Glutamatergic neuron (in vitro differentiated cells): Measurements from ENCODE around the gene TOPBP1. TPM values are rescaled to one million over a fixed set of nuclear protein-coding genes. Genes with fewer than 3 reads are reported as not detected.
"Not testable (repeated sequence)": the region's sequence is repeated elsewhere in the genome, so short reads cannot be mapped to it uniquely, and the experiment has no call there.

Source experiments
- DNase-seq: peaks from one replicate; pipeline ENCODE4 v3.0.0; 2022
- H3K27ac Mint-ChIP-seq: one replicate; pipeline ENCODE4 v1.8.0; 2020; ENCODE audit warnings: mild to moderate bottlenecking, mixed read lengths, inconsistent platforms; ENCODE audit not compliant: unreplicated experiment
- H3K27me3 Mint-ChIP-seq: one replicate; pipeline ENCODE4 v1.8.0; 2020; ENCODE audit warnings: mild to moderate bottlenecking, moderate library complexity, mixed read lengths, inconsistent platforms; ENCODE audit not compliant: unreplicated experiment
- H3K36me3 Mint-ChIP-seq: one replicate; pipeline ENCODE4 v1.8.0; 2020; ENCODE audit warnings: mild to moderate bottlenecking, mixed read lengths, inconsistent platforms; ENCODE audit not compliant: unreplicated experiment
- H3K4me1 Mint-ChIP-seq: one replicate; pipeline ENCODE4 v1.8.0; 2020; ENCODE audit warnings: mild to moderate bottlenecking, low read depth, mixed read lengths, inconsistent platforms; ENCODE audit not compliant: unreplicated experiment
- H3K4me3 Mint-ChIP-seq: one replicate; pipeline ENCODE4 v1.8.0; 2020; ENCODE audit warnings: mild to moderate bottlenecking, mixed read lengths, inconsistent platforms; ENCODE audit not compliant: unreplicated experiment
- H3K9me3 Mint-ChIP-seq: one replicate; pipeline ENCODE4 v1.8.0; 2020; ENCODE audit warnings: mild to moderate bottlenecking, moderate library complexity, mixed read lengths, inconsistent platforms; ENCODE audit not compliant: unreplicated experiment
- CTCF ChIP-seq: fragments of 200-600 bp; sonication (generic); IDR thresholded peaks from one replicate; pipeline ENCODE4 v1.5.0; 2021; ENCODE audit not compliant: partially characterized antibody, unreplicated experiment
- total RNA-seq: library from RNA; stranded (reverse); fragmentation: NEBNext Ultra II Directional; extraction: Animal tissue kit (Norgen Biotek cat#: 25700); gene quantifications from one replicate; pipeline ENCODE4 v1.2.1, GENCODE V29; 2021; ENCODE audit not compliant: unreplicated experiment

Gene TOPBP1
- total RNA-seq, 1 donor from 2014 or later, result 33.9 TPM

- DNase-seq, result no peak
- no peak overlapping the region for H3K4me3 Mint-ChIP-seq
- peaks cover 2% of the 10 kb centered on the region for H3K27me3 Mint-ChIP-seq
- no peaks in the 10 kb centered on the region for H3K4me1 Mint-ChIP-seq
- H3K9me3 Mint-ChIP-seq, result peaks cover 3% of the 10 kb centered on the region
- TF ChIP-seq CTCF, result no peak
- H3K27ac Mint-ChIP-seq, result no peak overlapping the region
- no peaks in the 10 kb centered on the region for H3K36me3 Mint-ChIP-seq
Observed at GRCh38 chr3:133568294-133569014, 93.3 kb downstream of the TOPBP1 start.

- no peak overlapping the region for H3K4me3 Mint-ChIP-seq
- TF ChIP-seq CTCF, result no peak
- no peaks in the 10 kb centered on the region for H3K4me1 Mint-ChIP-seq
- H3K27ac Mint-ChIP-seq, result no peak overlapping the region
- no peak for DNase-seq
- H3K27me3 Mint-ChIP-seq, result no peaks in the 10 kb centered on the region
- H3K36me3 Mint-ChIP-seq, result peaks cover under 1% of the 10 kb centered on the region
- H3K9me3 Mint-ChIP-seq, result peaks cover 2% of the 10 kb centered on the region
Observed at GRCh38 chr3:133563816-133564215, 97.9 kb downstream of the TOPBP1 start.

GRCh38 chr3:133563186-133563591 is 98.6 kb downstream of the TOPBP1 start:
- no peak for TF ChIP-seq CTCF
- Mint-ChIP-seq H3K4me3 (no peak overlapping the region), H3K27ac (no peak overlapping the region), H3K9me3 (peaks cover 2% of the 10 kb centered on the region), H3K27me3 (no peaks in the 10 kb centered on the region), H3K36me3 (peaks cover 6% of the 10 kb centered on the region), H3K4me1 (no peaks in the 10 kb centered on the region)
- DNase-seq, result no peak

GRCh38 chr3:133562376-133562775 is 99.4 kb downstream of the TOPBP1 start:
- H3K9me3 Mint-ChIP-seq, result peaks cover 2% of the 10 kb centered on the region
- peaks cover 8% of the 10 kb centered on the region for H3K36me3 Mint-ChIP-seq
- no peaks in the 10 kb centered on the region for H3K27me3 Mint-ChIP-seq
- DNase-seq, result no peak
- no peak overlapping the region for H3K4me3 Mint-ChIP-seq
- TF ChIP-seq CTCF, result no peak
- H3K27ac Mint-ChIP-seq, result no peak overlapping the region
- no peaks in the 10 kb centered on the region for H3K4me1 Mint-ChIP-seq

- peaks cover 8% of the 10 kb centered on the region for H3K36me3 Mint-ChIP-seq
- H3K27ac Mint-ChIP-seq, result no peak overlapping the region
- H3K9me3 Mint-ChIP-seq, result peaks cover 2% of the 10 kb centered on the region
- no peak for TF ChIP-seq CTCF
- no peaks in the 10 kb centered on the region for H3K27me3 Mint-ChIP-seq
- no peaks in the 10 kb centered on the region for H3K4me1 Mint-ChIP-seq
- no peak for DNase-seq
- no peak overlapping the region for H3K4me3 Mint-ChIP-seq
Observed at GRCh38 chr3:133561679-133562078, 100.1 kb downstream of the TOPBP1 start.

GRCh38 chr3:133551589-133551988 is 110.2 kb downstream of the TOPBP1 start:
- not testable (repeated sequence) for H3K9me3 Mint-ChIP-seq, H3K27me3 Mint-ChIP-seq, H3K4me3 Mint-ChIP-seq, H3K27ac Mint-ChIP-seq, H3K36me3 Mint-ChIP-seq, H3K4me1 Mint-ChIP-seq, DNase-seq
